Stomach (tissue), 4 donors: ENCODE results near the gene ANKS1B.

Experiments
- CTCF ChIP-seq, 7 experiments: fragments of 450-650 bp in 4 of 7; fragments of 200-600 bp in 3 of 7; sonication (generic) in 3 of 7; IDR thresholded peaks; one replicate each; pipeline ENCODE4 v1.5.1; 2016 to 2019; ENCODE audit warnings: antibody characterized with exemption in 7 of 7, control low read depth in 2 of 7, mild to moderate bottlenecking in 1 of 7
- EP300 ChIP-seq: sonication (generic); formaldehyde crosslinking; IDR thresholded peaks from one replicate; pipeline ENCODE4 v1.6.1; 2017; ENCODE audit warnings: antibody characterized with exemption
- POLR2A ChIP-seq, 4 donors: fragments of 450-650 bp; IDR thresholded peaks; one replicate each; pipeline ENCODE4 v1.6.1; 2016; ENCODE audit warnings: antibody characterized with exemption in 4 of 4, control low read depth in 2 of 4, mild to moderate bottlenecking in 1 of 4, moderate library complexity in 1 of 4
- POLR2AphosphoS5 ChIP-seq, 3 donors: sonication (generic); formaldehyde crosslinking; IDR thresholded peaks; one replicate each; pipeline ENCODE4 v1.6.1; 2016; ENCODE audit warnings: antibody characterized with exemption in 3 of 3

DNA sequence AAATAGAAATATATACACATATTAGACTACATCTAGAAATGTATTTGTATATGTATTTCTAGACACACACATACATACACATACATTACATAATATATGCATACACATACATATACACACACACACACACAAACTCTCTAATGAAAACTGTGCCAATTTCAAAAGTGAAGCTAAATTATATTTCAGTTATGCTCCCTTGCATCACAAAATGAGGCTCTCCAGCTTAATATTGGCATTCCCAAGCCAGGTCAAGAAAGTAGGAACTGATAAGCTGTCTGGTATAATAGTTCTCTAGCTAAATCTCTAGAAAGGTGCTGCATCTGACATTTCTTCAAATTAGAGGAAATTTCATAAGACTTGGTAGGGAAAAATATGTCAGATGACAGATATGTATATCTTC is 280.3 kb downstream of the ANKS1B start:
- TF ChIP-seq POLR2A (IDR thresholded peaks at IDR 0.05) (no peak), CTCF (IDR thresholded peaks at IDR 0.05) (no peak), POLR2AphosphoS5 (IDR thresholded peaks at IDR 0.05) (no peak), EP300 (no peak)
